H9 (cell line): ENCODE measurements around the gene CRHR1. TPM values are rescaled to one million over a fixed set of nuclear protein-coding genes. Genes with fewer than 3 reads are reported as not detected.

Source experiments
- DNase-seq: peaks from one replicate; pipeline ENCODE4 v3.0.0-alpha.2; 2017
- H2AFZ ChIP-seq: one replicate; pipeline ENCODE4 v1.6.1; 2013; ENCODE audit warnings: mild to moderate bottlenecking, low read length, control low read depth, moderate library complexity
- H2AK5ac ChIP-seq: 2 replicates; pipeline ENCODE4 v1.6.1; 2013; ENCODE audit warnings: low read length, control low read depth, mixed read lengths; ENCODE audit not compliant: insufficient read length
- H2BK120ac ChIP-seq: one replicate; pipeline ENCODE4 v1.6.1; 2013; ENCODE audit warnings: low read depth, mild to moderate bottlenecking, low read length, control low read depth, inconsistent platforms; ENCODE audit not compliant: poor library complexity, severe bottlenecking
- H2BK12ac ChIP-seq: 2 replicates; pipeline ENCODE4 v1.6.1; 2013; ENCODE audit warnings: low read length, control low read depth, mixed read lengths, low read depth; ENCODE audit not compliant: insufficient read length
- H2BK15ac ChIP-seq: 2 replicates; pipeline ENCODE4 v1.6.1; 2013; ENCODE audit warnings: low read depth, low read length, control low read depth
- H2BK20ac ChIP-seq: one replicate; pipeline ENCODE4 v1.6.1; 2013; ENCODE audit warnings: low read depth, mild to moderate bottlenecking, low read length, control low read depth, inconsistent platforms; ENCODE audit not compliant: poor library complexity, severe bottlenecking
- H2BK5ac ChIP-seq: 2 replicates; pipeline ENCODE4 v1.6.1; 2013; ENCODE audit warnings: low read length, control low read depth, mixed read lengths; ENCODE audit not compliant: insufficient read length
- H3K14ac ChIP-seq: 2 replicates; pipeline ENCODE4 v1.6.1; 2013; ENCODE audit warnings: low read length, control low read depth; ENCODE audit not compliant: insufficient read depth
- H3K18ac ChIP-seq: 2 replicates; pipeline ENCODE4 v1.6.1; 2013; ENCODE audit warnings: low read depth, mild to moderate bottlenecking, mixed read lengths, low read length, control low read depth; ENCODE audit not compliant: insufficient read length
- H3K23ac ChIP-seq: 2 replicates; pipeline ENCODE4 v1.6.1; 2013; ENCODE audit warnings: low read length, control low read depth, mixed read lengths, low read depth; ENCODE audit not compliant: insufficient read length
- H3K23me2 ChIP-seq: 2 replicates; pipeline ENCODE4 v1.6.1; 2013; ENCODE audit warnings: low read depth, mild to moderate bottlenecking, mixed read lengths, low read length, control low read depth; ENCODE audit not compliant: insufficient read length, poor library complexity, severe bottlenecking
- H3K27ac ChIP-seq: 2 replicates; pipeline ENCODE4 v1.5.1; 2013; ENCODE audit warnings: low read length, control low read depth, mixed read lengths, low read depth; ENCODE audit not compliant: insufficient read length
- H3K27me3 ChIP-seq: 2 replicates; pipeline ENCODE4 v1.6.1; 2013; ENCODE audit warnings: low read length, control low read depth, inconsistent platforms; ENCODE audit not compliant: insufficient read depth
- H3K4ac ChIP-seq: 2 replicates; pipeline ENCODE4 v1.6.1; 2013; ENCODE audit warnings: low read depth, mild to moderate bottlenecking, control low read depth, inconsistent platforms, low read length, moderate library complexity
- H3K4me1 ChIP-seq: 2 replicates; pipeline ENCODE4 v1.6.1; 2013; ENCODE audit warnings: low read length, control low read depth, inconsistent platforms; ENCODE audit not compliant: insufficient read depth
- H3K4me2 ChIP-seq: 2 replicates; pipeline ENCODE4 v1.6.1; 2013; ENCODE audit warnings: low read length, control low read depth, mixed read lengths; ENCODE audit not compliant: insufficient read length, insufficient read depth
- H3K56ac ChIP-seq: 2 replicates; pipeline ENCODE4 v1.6.1; 2013; ENCODE audit warnings: low read depth, mild to moderate bottlenecking, mixed read lengths, low read length, control low read depth; ENCODE audit not compliant: insufficient read length
- H3K79me1 ChIP-seq: 2 replicates; pipeline ENCODE4 v1.6.1; 2013; ENCODE audit warnings: low read depth, mild to moderate bottlenecking, moderate library complexity, low read length, control low read depth, inconsistent platforms; ENCODE audit not compliant: insufficient read depth, poor library complexity, severe bottlenecking
- H3K79me2 ChIP-seq: 2 replicates; pipeline ENCODE4 v1.6.1; 2013; ENCODE audit warnings: low read length, control low read depth, inconsistent platforms; ENCODE audit not compliant: insufficient read depth
- H3K9ac ChIP-seq: 2 replicates; pipeline ENCODE4 v1.6.1; 2013; ENCODE audit warnings: low read length, control low read depth, mixed read lengths; ENCODE audit not compliant: insufficient read length; ENCODE audit errors: extremely low read depth
- H3K9me3 ChIP-seq: one replicate; pipeline ENCODE4 v1.6.1; 2013; ENCODE audit warnings: low read depth, low read length, inconsistent platforms; ENCODE audit not compliant: control insufficient read depth
- H3T11ph ChIP-seq: one replicate; pipeline ENCODE4 v1.6.1; 2013; ENCODE audit warnings: mild to moderate bottlenecking, low read length, control low read depth, inconsistent platforms
- H4K20me1 ChIP-seq: one replicate; pipeline ENCODE4 v1.6.1; 2013; ENCODE audit not compliant: control insufficient read depth, insufficient read length, insufficient read depth
- H4K5ac ChIP-seq: 2 replicates; pipeline ENCODE4 v1.6.1; 2013; ENCODE audit warnings: low read depth, mild to moderate bottlenecking, mixed read lengths, low read length, control low read depth; ENCODE audit not compliant: insufficient read length
- H4K8ac ChIP-seq: replicated peaks from 2 replicates; pipeline ENCODE4 v1.6.1; 2013; ENCODE audit warnings: low read length, control low read depth, mixed read lengths, low read depth; ENCODE audit not compliant: insufficient read length
- H4K91ac ChIP-seq: 2 replicates; pipeline ENCODE4 v1.6.1; 2013; ENCODE audit warnings: low read depth, mild to moderate bottlenecking, moderate library complexity, mixed read lengths, low read length, control low read depth; ENCODE audit not compliant: insufficient read length
- H3K27ac Mint-ChIP-seq, 3 experiments: 2 replicates in 2 of 3; 3 replicates in 1 of 3; pipeline ENCODE4 v1.8.0; 2020 to 2021; ENCODE audit warnings: mixed read lengths in 3 of 3, mild to moderate bottlenecking in 1 of 3, moderate library complexity in 1 of 3
- H3K27me3 Mint-ChIP-seq: 2 replicates; pipeline ENCODE4 v1.8.0; 2021; ENCODE audit warnings: low read depth, mild to moderate bottlenecking, moderate library complexity, mixed read lengths
- H3K36me3 Mint-ChIP-seq, 3 experiments: 2 replicates in 2 of 3; 3 replicates in 1 of 3; pipeline ENCODE4 v1.8.0; 2020 to 2021; ENCODE audit warnings: low read depth in 3 of 3, mixed read lengths in 3 of 3; ENCODE audit not compliant: insufficient read depth in 1 of 3
- H3K4me1 Mint-ChIP-seq, 2 experiments: 2 replicates each; pipeline ENCODE4 v1.8.0; 2020; ENCODE audit warnings: mixed read lengths in 2 of 2
- H3K4me3 Mint-ChIP-seq, 2 experiments: 2 replicates in 1 of 2; 3 replicates in 1 of 2; pipeline ENCODE4 v1.8.0; 2020 to 2021; ENCODE audit warnings: mild to moderate bottlenecking in 2 of 2, mixed read lengths in 2 of 2, moderate library complexity in 1 of 2
- H3K9me3 Mint-ChIP-seq, 2 experiments: 2 replicates in 1 of 2; 3 replicates in 1 of 2; pipeline ENCODE4 v1.8.0; 2020; ENCODE audit warnings: mild to moderate bottlenecking in 2 of 2, mixed read lengths in 2 of 2, moderate library complexity in 1 of 2
- WGBS: extraction: QIAGEN DNeasy Blood & Tissue Kit; methylation state at CpG from one replicate; pipeline ENCODE4 v1.1.7; 2013; ENCODE audit warnings: missing lambda C conversion rate, low lambda C conversion rate, mixed read lengths; ENCODE audit not compliant: insufficient read length; ENCODE audit errors: extremely low coverage; 5-methylcytosine and 5-hydroxymethylcytosine counted together
- total RNA-seq: library from RNA; stranded (reverse); gene quantifications from 2 replicates; pipeline ENCODE4 v1.2.1, GENCODE V29; 2021
- TF ChIP-seq, protein P1 (sequence below): fragments of 200-600 bp; sonication (generic); conservative IDR thresholded peaks from 3 replicates; pipeline ENCODE4 v1.8.0; 2021; ENCODE audit warnings: antibody characterized with exemption, mild to moderate bottlenecking

Gene CRHR1
- total RNA-seq, 1 experiment from 2014 or later: 0.52 TPM

GRCh38 chr17:45874151-45874550 is 90.0 kb downstream of the CRHR1 start:
- Histone ChIP-seq H3K4me1 (no peaks in the 10 kb centered on the region), H3K4me2 (no peak overlapping the region), H3K79me1 (no peaks in the 10 kb centered on the region), H2AFZ (no peak overlapping the region), H3T11ph (no peak overlapping the region), H3K14ac (no peak overlapping the region), H4K20me1 (no peaks in the 10 kb centered on the region), H3K4ac (no peak overlapping the region), H3K9me3 (no peaks in the 10 kb centered on the region), H4K8ac (no peak overlapping the region), H3K27ac (no peak overlapping the region), H4K91ac (no peak overlapping the region), H2BK20ac (no peak overlapping the region), H2AK5ac (no peak overlapping the region), H2BK5ac (no peak overlapping the region), H3K79me2 (no peaks in the 10 kb centered on the region), H2BK12ac (no peak overlapping the region), H4K5ac (no peak overlapping the region), H3K56ac (no peak overlapping the region), H3K23ac (no peak overlapping the region), H2BK15ac (no peak overlapping the region), H2BK120ac (no peak overlapping the region), H3K18ac (no peak overlapping the region), H3K9ac (no peak overlapping the region), H3K27me3 (no peaks in the 10 kb centered on the region), H3K23me2 (no peaks in the 10 kb centered on the region)
- peaks cover 11% of the 10 kb centered on the region for H3K27me3 Mint-ChIP-seq
- TF ChIP-seq, protein P1, sequence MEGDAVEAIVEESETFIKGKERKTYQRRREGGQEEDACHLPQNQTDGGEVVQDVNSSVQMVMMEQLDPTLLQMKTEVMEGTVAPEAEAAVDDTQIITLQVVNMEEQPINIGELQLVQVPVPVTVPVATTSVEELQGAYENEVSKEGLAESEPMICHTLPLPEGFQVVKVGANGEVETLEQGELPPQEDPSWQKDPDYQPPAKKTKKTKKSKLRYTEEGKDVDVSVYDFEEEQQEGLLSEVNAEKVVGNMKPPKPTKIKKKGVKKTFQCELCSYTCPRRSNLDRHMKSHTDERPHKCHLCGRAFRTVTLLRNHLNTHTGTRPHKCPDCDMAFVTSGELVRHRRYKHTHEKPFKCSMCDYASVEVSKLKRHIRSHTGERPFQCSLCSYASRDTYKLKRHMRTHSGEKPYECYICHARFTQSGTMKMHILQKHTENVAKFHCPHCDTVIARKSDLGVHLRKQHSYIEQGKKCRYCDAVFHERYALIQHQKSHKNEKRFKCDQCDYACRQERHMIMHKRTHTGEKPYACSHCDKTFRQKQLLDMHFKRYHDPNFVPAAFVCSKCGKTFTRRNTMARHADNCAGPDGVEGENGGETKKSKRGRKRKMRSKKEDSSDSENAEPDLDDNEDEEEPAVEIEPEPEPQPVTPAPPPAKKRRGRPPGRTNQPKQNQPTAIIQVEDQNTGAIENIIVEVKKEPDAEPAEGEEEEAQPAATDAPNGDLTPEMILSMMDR: no peak
- DNase-seq: no peak
- no peaks in the 10 kb centered on the region for H3K36me3 Mint-ChIP-seq
- H3K9me3 Mint-ChIP-seq: no peaks in the 10 kb centered on the region
- H3K4me3 Mint-ChIP-seq: no peak overlapping the region
- H3K4me1 Mint-ChIP-seq: peaks cover 11% of the 10 kb centered on the region in 2 experiments
- no peak overlapping the region for H3K27ac Mint-ChIP-seq
- WGBS: no CpG with 5 or more reads among the region's 3 CpGs
